Thyroid gland (tissue), 4 donors: ENCODE results near the gene TMEM176A. TPM values are rescaled to one million over a fixed set of nuclear protein-coding genes. Genes with fewer than 3 reads are reported as not detected.

Experiments
- DNase-seq, 2 donors: peaks; one replicate each; pipeline ENCODE4 v3.0.0-alpha.2; 2019
- H3K27ac ChIP-seq, 3 donors: fragments of 200-600 bp; sonication (generic); 1 replicate in 2 of 3; 2 replicates in 1 of 3; pipeline ENCODE4 v1.5.1; 2016 to 2019; ENCODE audit warnings: mild to moderate bottlenecking in 1 of 3, moderate library complexity in 1 of 3
- H3K27me3 ChIP-seq: fragments of 200-600 bp; sonication (generic); one replicate; pipeline ENCODE4 v1.5.1; 2019
- H3K36me3 ChIP-seq, 2 donors: fragments of 200-600 bp; sonication (generic); one replicate each; pipeline ENCODE4 v1.5.1; 2016 to 2019
- H3K4me1 ChIP-seq, 2 donors: fragments of 200-600 bp; sonication (generic); one replicate each; pipeline ENCODE4 v1.5.1; 2017 to 2019
- H3K4me3 ChIP-seq, 3 donors: fragments of 200-600 bp; sonication (generic); replicated peaks in 1 of 3; 1 replicate in 2 of 3; 2 replicates in 1 of 3; pipeline ENCODE4 v1.5.1; 2016; ENCODE audit warnings: mild to moderate bottlenecking in 1 of 3
- H3K9me3 ChIP-seq: fragments of 200-600 bp; sonication (generic); one replicate; pipeline ENCODE4 v1.5.1; 2017
- POLR2A ChIP-seq, 2 donors: fragments of 450-650 bp; IDR thresholded peaks; one replicate each; pipeline ENCODE4 v1.6.1; 2017; ENCODE audit warnings: antibody characterized with exemption in 2 of 2, mild to moderate bottlenecking in 2 of 2, moderate library complexity in 1 of 2
- WGBS, 2 donors: methylation state at CpG; one replicate each; pipeline ENCODE4 v1.1.5; 2017; 5-methylcytosine and 5-hydroxymethylcytosine counted together
- intact Hi-C: fragments of 100-400 bp; cut with DNase I; formaldehyde crosslinking; loops from one replicate; pipeline ENCODE4 v1.15.1; 2023
- total RNA-seq, 4 donors: library from RNA; depleted of rRNA; stranded (reverse); fragments of >200 nt; gene quantifications; one replicate each; pipeline ENCODE4 v1.2.3, GENCODE V29; 2016
- TF ChIP-seq, protein P1 (sequence below), 6 experiments: fragments of 200-600 bp in 3 of 6; fragments of 450-650 bp in 3 of 6; sonication (generic) in 3 of 6; IDR thresholded peaks; one replicate each; pipeline ENCODE4 v1.5.1; 2016 to 2019; ENCODE audit warnings: antibody characterized with exemption in 6 of 6, mild to moderate bottlenecking in 2 of 6, inconsistent platforms in 1 of 6, moderate library complexity in 1 of 6

Gene TMEM176A
- total RNA-seq, 4 donors from 2014 or later, result 3.7 to 34.0 (median 14.7) TPM

DNA sequence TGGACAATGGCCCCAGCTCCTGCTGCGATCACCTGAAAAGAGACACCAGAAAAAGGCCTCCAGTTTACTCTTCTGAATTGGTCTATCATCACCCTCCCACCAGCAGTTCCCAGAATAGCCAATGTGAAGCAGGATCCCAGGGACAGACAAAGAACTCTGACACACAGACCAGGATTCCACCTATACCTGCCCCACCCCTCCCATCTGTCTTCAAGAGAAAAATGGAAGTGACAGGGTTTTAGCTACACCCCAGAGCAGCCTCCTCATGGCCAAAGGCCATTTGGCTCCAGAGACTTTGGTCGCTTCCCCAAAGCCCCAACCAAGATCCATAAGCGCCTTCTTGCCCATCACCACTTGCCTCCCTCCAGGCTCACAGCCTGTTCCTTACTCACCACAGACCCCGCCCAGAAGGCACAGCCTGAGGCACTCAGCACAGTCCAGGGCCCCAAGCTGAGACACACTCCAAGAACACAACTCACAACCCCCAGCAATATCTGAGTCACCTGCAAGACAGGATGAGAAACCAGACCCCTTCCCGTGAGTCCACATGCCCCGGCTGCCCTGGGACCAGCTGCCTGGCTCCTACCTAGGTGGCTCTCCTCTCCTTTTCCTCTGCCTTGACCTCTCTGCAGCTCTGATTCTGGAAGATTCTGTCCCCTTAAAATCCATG, 6.9 kb upstream of the TMEM176A start:
- Histone ChIP-seq H3K4me3 (no peak overlapping the region), H3K4me1 (no peaks in the 10 kb centered on the region), H3K27ac (no peak overlapping the region), H3K9me3 (no peaks in the 10 kb centered on the region), H3K27me3 (no peaks in the 10 kb centered on the region), H3K36me3 (no peaks in the 10 kb centered on the region)
- WGBS, 2 donors, result 90 to 94% methylated on average over 6 of the region's 6 CpGs
- TF ChIP-seq, protein P1, sequence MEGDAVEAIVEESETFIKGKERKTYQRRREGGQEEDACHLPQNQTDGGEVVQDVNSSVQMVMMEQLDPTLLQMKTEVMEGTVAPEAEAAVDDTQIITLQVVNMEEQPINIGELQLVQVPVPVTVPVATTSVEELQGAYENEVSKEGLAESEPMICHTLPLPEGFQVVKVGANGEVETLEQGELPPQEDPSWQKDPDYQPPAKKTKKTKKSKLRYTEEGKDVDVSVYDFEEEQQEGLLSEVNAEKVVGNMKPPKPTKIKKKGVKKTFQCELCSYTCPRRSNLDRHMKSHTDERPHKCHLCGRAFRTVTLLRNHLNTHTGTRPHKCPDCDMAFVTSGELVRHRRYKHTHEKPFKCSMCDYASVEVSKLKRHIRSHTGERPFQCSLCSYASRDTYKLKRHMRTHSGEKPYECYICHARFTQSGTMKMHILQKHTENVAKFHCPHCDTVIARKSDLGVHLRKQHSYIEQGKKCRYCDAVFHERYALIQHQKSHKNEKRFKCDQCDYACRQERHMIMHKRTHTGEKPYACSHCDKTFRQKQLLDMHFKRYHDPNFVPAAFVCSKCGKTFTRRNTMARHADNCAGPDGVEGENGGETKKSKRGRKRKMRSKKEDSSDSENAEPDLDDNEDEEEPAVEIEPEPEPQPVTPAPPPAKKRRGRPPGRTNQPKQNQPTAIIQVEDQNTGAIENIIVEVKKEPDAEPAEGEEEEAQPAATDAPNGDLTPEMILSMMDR (IDR thresholded peaks at IDR 0.05), result no peak
- no peak for TF ChIP-seq POLR2A (IDR thresholded peaks at IDR 0.05)
- DNase-seq, result no peak
- intact Hi-C loops, result no loop called here

DNA sequence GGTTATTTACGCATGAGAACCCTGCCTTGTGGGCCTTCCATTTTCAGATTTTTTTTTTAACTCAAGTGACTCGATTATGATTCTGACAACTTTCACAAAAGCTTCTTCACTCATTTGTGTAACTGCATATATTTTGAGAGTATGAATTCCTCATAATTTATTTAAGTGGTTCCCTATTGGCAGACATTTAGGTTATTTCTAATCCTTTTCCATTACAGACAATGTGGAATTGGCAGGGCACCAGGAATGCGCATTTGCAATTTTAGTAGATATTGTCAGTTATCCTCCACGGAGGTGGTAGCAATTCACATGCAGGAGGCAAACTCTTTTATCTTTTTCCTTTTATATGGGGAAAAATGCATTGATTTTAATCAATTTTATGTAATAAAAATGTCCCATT, 2.9 kb upstream of the TMEM176A start:
- no peak overlapping the region for H3K4me3 ChIP-seq

GRCh38 chr7:150799156-150799555, 1.4 kb upstream of the TMEM176A start:
- intact Hi-C loops, result no loop called here
- WGBS, 2 donors, result 84 to 92% methylated on average over 3 of the region's 3 CpGs
- no peaks in the 10 kb centered on the region for H3K36me3 ChIP-seq
- H3K4me3 ChIP-seq, result no peak overlapping the region
- no peaks in the 10 kb centered on the region for H3K9me3 ChIP-seq
- TF ChIP-seq, protein P1 (IDR thresholded peaks at IDR 0.05), result no peak
- no peak for TF ChIP-seq POLR2A (IDR thresholded peaks at IDR 0.05)
- no peak for DNase-seq
- no peak overlapping the region for H3K27ac ChIP-seq
- peaks cover 10 to 16% of the 10 kb centered on the region in 2 donors for H3K4me1 ChIP-seq
- H3K27me3 ChIP-seq, result no peaks in the 10 kb centered on the region

More for the DNA sequence above, 2.9 kb upstream of the TMEM176A start:
- H3K4me1 ChIP-seq, result peaks cover 10 to 16% of the 10 kb centered on the region in 2 donors
- H3K27ac ChIP-seq, result no peak overlapping the region
- no peak for DNase-seq
- TF ChIP-seq, protein P1 (IDR thresholded peaks at IDR 0.05), result no peak
- TF ChIP-seq POLR2A (IDR thresholded peaks at IDR 0.05), result no peak
- H3K36me3 ChIP-seq, result no peaks in the 10 kb centered on the region
- H3K27me3 ChIP-seq, result no peaks in the 10 kb centered on the region
- H3K9me3 ChIP-seq, result no peaks in the 10 kb centered on the region
- WGBS, 2 donors, result 71 to 77% methylated on average over 4 of the region's 4 CpGs
- intact Hi-C loops, result no loop called here

GRCh38 chr7:150799741-150800580, 608 bp upstream of the TMEM176A start, which contains the start of gene TMEM176B:
TMEM176B (minus strand) TSS chr7:150800364; CDS start chr7:150796569, 3,795 bp downstream.
- peak within 1 kb of the TSS in 1 of 3 donors; percentile 45 for H3K4me3 ChIP-seq
- 16 to 18% methylated on average over 11 to 30 of the region's 75 CpGs for WGBS, 2 donors
- intact Hi-C loops, result no loop called here
- H3K9me3 ChIP-seq, result no peaks in the 10 kb centered on the region
- H3K36me3 ChIP-seq, result no peaks in the 10 kb centered on the region
- no peak for DNase-seq
- no peaks in the 10 kb centered on the region for H3K27me3 ChIP-seq
- peaks cover 10 to 16% of the 10 kb centered on the region in 2 donors for H3K4me1 ChIP-seq
- TF ChIP-seq POLR2A (IDR thresholded peaks at IDR 0.05), result no peak
- TF ChIP-seq, protein P1 (IDR thresholded peaks at IDR 0.05), result no peak
- H3K27ac ChIP-seq, result peak within 1 kb of the TSS in 1 of 3 donors; percentile 28
